BLaER1 treated with 17β-estradiol and CSF1 and Interleukin-3, amounts not matched to agents 10 nM and 100 nM (cell line): ENCODE data around the gene C1orf232.

Experiments used
- H3K27ac ChIP-seq, 11 experiments: shearing (Covaris generic); formaldehyde crosslinking; 2 replicates each; pipeline ENCODE4 v1.8.1; 2022
- H3K27me3 ChIP-seq, 11 experiments: shearing (Covaris generic); formaldehyde crosslinking; 2 replicates each; pipeline ENCODE4 v1.8.1; 2022
- H3K36me3 ChIP-seq, 11 experiments: shearing (Covaris generic); formaldehyde crosslinking; 2 replicates each; pipeline ENCODE4 v1.8.1; 2022
- H3K4me1 ChIP-seq, 10 experiments: shearing (Covaris generic); formaldehyde crosslinking; 2 replicates each; pipeline ENCODE4 v1.8.1; 2022
- H3K4me2 ChIP-seq, 11 experiments: shearing (Covaris generic); formaldehyde crosslinking; 2 replicates each; pipeline ENCODE4 v1.8.1; 2022
- H3K4me3 ChIP-seq, 10 experiments: shearing (Covaris generic); formaldehyde crosslinking; 2 replicates each; pipeline ENCODE4 v1.8.1; 2022
- H3K9ac ChIP-seq, 11 experiments: shearing (Covaris generic); formaldehyde crosslinking; 2 replicates each; pipeline ENCODE4 v1.8.1; 2022
- H3K9me3 ChIP-seq, 11 experiments: shearing (Covaris generic); formaldehyde crosslinking; replicated peaks in 1 of 11; 2 replicates each; pipeline ENCODE4 v1.8.1; 2022
- H4K20me1 ChIP-seq, 11 experiments: shearing (Covaris generic); formaldehyde crosslinking; 2 replicates each; pipeline ENCODE4 v1.8.1; 2022
- Cebpa-rat ChIP-seq, 11 experiments: shearing (Covaris generic); IDR thresholded peaks; 2 replicates each; pipeline ENCODE4 v1.8.1; 2022

The C1orf232 gene

GRCh38 chr1:26169669-26170471 is 1.1 kb upstream of the C1orf232 start, which contains the start of gene ZNF593:
TSS of gene ZNF593 (plus strand) at chr1:26169908. CDS start at chr1:26169984, 76 bp downstream.
- TF ChIP-seq Cebpa-rat (IDR thresholded peaks at IDR 0.05), result no peak
- Histone ChIP-seq H3K9me3 (no peaks in the 10 kb centered on the region), H3K4me1 (peaks cover 23 to 40% (median 35%) of the 10 kb centered on the region in 10 experiments)

DNA sequence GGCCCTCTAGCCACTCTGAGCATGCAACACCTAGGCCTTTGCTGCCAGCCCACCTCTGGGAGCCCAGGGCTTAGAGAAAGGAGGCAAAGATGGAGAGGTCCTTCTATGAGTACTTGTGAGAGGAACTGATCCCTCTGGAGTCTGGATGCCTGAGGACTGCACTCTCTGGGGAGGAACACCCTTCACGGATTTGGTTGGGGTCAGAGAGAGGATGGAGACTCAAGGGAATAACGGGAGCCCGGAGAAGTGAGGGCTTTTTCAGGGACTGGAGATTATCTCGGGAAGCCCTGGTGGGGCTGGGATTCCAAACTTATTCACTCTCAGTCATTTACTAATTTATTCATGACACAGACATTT is 413 bp upstream of the C1orf232 start:
- Histone ChIP-seq H3K4me3 (peak overlapping the region in 7 of 10 experiments; percentile 83 to 99 (median 88); a peak in 9 of 20 replicates), H3K4me1 (peaks cover 28 to 47% (median 42%) of the 10 kb centered on the region in 10 experiments), H3K9ac (peak overlapping the region in 7 of 11 experiments; percentile 83 to 99 (median 94); a peak in 10 of 22 replicates), H3K36me3 (peaks cover 0 to 24% (median 15%) of the 10 kb centered on the region in 11 experiments; a peak in 17 of 22 replicates), H3K27me3 (no peaks in the 10 kb centered on the region), H3K27ac (peak overlapping the region in 5 of 11 experiments; percentile 81 to 96 (median 91); a peak in 5 of 22 replicates), H3K9me3 (no peaks in the 10 kb centered on the region), H4K20me1 (peaks cover 0 to 21% (median 4%) of the 10 kb centered on the region in 11 experiments; a peak in 9 of 22 replicates), H3K4me2 (peak overlapping the region; percentile 89 to 100 (median 98); a peak in 21 of 22 replicates)
- no peak for TF ChIP-seq Cebpa-rat (IDR thresholded peaks at IDR 0.05)

More at GRCh38 chr1:26169669-26170471, 1.1 kb upstream of the C1orf232 start, which contains the start of gene ZNF593:
- Histone ChIP-seq H3K9ac (peak within 1 kb of the TSS; percentile 83 to 99 (median 91)), H3K4me3 (peak within 1 kb of the TSS; percentile 72 to 99 (median 88)), H4K20me1 (peaks cover 0 to 21% (median 4%) of the 10 kb centered on the region in 11 experiments; a peak in 9 of 22 replicates), H3K36me3 (peaks cover 0 to 24% (median 15%) of the 10 kb centered on the region in 11 experiments; a peak in 17 of 22 replicates), H3K27ac (peak within 1 kb of the TSS; percentile 52 to 96 (median 89)), H3K4me2 (peak within 1 kb of the TSS; percentile 89 to 100 (median 98)), H3K27me3 (no peaks in the 10 kb centered on the region)

- H3K27me3 ChIP-seq, result peaks cover 0 to 13% (median 6%) of the 10 kb centered on the region in 11 experiments; a peak in 8 of 22 replicates
These were observed 2.0 kb downstream of the C1orf232 start for GRCh38 chr1:26166719-26167281.

GRCh38 chr1:26164861-26165842 is 3.6 kb downstream of the C1orf232 start:
- no peaks in the 10 kb centered on the region for H3K9me3 ChIP-seq
- TF ChIP-seq Cebpa-rat (IDR thresholded peaks at IDR 0.05), result no peak
- H3K27ac ChIP-seq, result peak overlapping the region in 6 of 11 experiments; percentile 26 to 64 (median 50); a peak in 7 of 22 replicates
- H4K20me1 ChIP-seq, result no peaks in the 10 kb centered on the region
- H3K36me3 ChIP-seq, result no peaks in the 10 kb centered on the region
- peaks cover 0 to 26% (median 6%) of the 10 kb centered on the region in 11 experiments; a peak in 9 of 22 replicates for H3K27me3 ChIP-seq
- H3K4me2 ChIP-seq, result peak overlapping the region; percentile 74 to 95 (median 91)
- peaks cover 27 to 66% (median 57%) of the 10 kb centered on the region in 10 experiments for H3K4me1 ChIP-seq
- H3K4me3 ChIP-seq, result peak overlapping the region in 7 of 10 experiments; percentile 46 to 57 (median 52); a peak in 10 of 20 replicates
- peak overlapping the region in 9 of 11 experiments; percentile 51 to 75 (median 68); a peak in 15 of 22 replicates for H3K9ac ChIP-seq

More at GRCh38 chr1:26166719-26167281, 2.0 kb downstream of the C1orf232 start:
- peaks cover 0 to 16% (median 4%) of the 10 kb centered on the region in 11 experiments; a peak in 8 of 22 replicates for H4K20me1 ChIP-seq
- H3K4me2 ChIP-seq, result no peak overlapping the region
- H3K27ac ChIP-seq, result no peak overlapping the region
- no peak overlapping the region for H3K9ac ChIP-seq
- H3K4me1 ChIP-seq, result peaks cover 33 to 64% (median 57%) of the 10 kb centered on the region in 10 experiments
- H3K9me3 ChIP-seq, result no peaks in the 10 kb centered on the region
- peaks cover 0 to 13% (median 11%) of the 10 kb centered on the region in 11 experiments; a peak in 17 of 22 replicates for H3K36me3 ChIP-seq
- TF ChIP-seq Cebpa-rat (IDR thresholded peaks at IDR 0.05), result no peak
- H3K4me3 ChIP-seq, result no peak overlapping the region

DNA sequence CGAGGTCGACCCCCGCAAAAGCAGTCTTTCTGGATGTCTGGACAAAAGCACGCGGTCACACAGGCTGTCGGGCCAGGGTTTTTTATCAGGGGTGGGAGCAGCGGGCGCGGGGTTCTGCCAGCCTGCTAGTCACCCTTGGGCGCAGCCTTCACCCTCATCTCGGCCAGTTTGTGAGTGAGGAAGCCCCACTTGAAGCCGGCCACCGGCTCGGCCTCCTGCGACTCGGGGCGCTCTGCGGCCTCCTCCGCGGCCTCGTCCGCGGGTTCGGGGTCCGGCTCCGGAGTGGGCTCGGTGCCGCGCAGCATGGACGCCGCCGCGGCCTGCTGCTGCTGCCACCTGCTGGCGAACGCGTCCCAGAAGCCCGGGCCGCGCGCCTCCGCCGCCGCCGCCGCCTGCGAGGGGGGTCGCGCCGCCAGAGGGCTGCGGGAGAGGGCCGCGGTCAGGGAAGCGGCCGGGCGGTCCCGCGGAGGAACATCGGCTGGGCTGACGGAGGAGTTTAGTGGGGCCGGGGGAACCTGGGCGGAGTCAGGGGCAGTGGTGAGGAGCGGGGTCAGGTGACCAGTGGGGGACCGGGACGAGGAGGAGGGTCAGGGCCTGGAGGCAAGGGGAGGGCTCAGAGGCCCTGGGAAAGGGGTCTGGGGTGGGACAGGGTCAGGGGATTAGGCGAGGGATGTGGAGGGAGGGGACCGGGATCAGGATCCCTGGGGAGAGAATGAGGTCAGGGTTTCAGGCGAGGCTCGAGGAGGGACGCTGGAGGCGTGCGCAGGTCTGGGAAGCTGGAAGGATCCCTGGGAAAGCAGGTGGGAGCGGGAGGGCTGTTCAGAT is 4.5 kb downstream of the C1orf232 start:
- Histone ChIP-seq H4K20me1 (no peaks in the 10 kb centered on the region), H3K4me1 (peaks cover 36 to 71% (median 63%) of the 10 kb centered on the region in 10 experiments), H3K27ac (peak overlapping the region in 9 of 11 experiments; percentile 26 to 64 (median 48); a peak in 13 of 22 replicates), H3K27me3 (peaks cover 0 to 29% (median 6%) of the 10 kb centered on the region in 11 experiments; a peak in 9 of 22 replicates), H3K4me2 (peak overlapping the region; percentile 74 to 95 (median 91)), H3K4me3 (peak overlapping the region; percentile 46 to 68 (median 54)), H3K36me3 (no peaks in the 10 kb centered on the region), H3K9ac (peak overlapping the region; percentile 47 to 75 (median 67); a peak in 21 of 22 replicates), H3K9me3 (no peaks in the 10 kb centered on the region)
- TF ChIP-seq Cebpa-rat (IDR thresholded peaks at IDR 0.05), result no peak

DNA sequence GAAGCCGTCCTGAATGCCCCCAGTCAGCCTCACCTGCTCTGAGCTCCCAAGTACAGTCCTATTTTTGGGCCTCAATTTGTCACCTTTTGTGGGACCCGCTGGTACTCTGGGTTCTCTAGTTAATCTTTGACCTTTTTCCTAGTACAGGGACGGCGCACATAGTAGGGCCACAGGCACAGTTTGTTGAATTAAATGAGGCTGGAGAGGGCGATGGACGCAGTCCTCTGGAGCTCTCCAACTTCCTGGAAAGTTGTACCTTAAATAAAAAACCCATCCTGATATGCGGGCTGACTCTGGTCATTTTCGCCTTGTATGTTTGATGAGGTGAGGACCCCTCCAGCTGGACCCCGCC is 5.1 kb downstream of the C1orf232 start:
- Histone ChIP-seq H3K9me3 (no peaks in the 10 kb centered on the region), H3K4me2 (peak overlapping the region; percentile 74 to 95 (median 91)), H3K4me1 (peaks cover 42 to 71% (median 63%) of the 10 kb centered on the region in 10 experiments), H3K9ac (peak overlapping the region in 10 of 11 experiments; percentile 47 to 75 (median 68); a peak in 18 of 22 replicates), H3K27me3 (peaks cover 0 to 29% (median 6%) of the 10 kb centered on the region in 11 experiments; a peak in 9 of 22 replicates), H4K20me1 (no peaks in the 10 kb centered on the region), H3K4me3 (peak overlapping the region; percentile 46 to 68 (median 54)), H3K27ac (peak overlapping the region in 1 of 11 experiments; percentile 26; a peak in 1 of 22 replicates), H3K36me3 (no peaks in the 10 kb centered on the region)
- no peak for TF ChIP-seq Cebpa-rat (IDR thresholded peaks at IDR 0.05)

DNA sequence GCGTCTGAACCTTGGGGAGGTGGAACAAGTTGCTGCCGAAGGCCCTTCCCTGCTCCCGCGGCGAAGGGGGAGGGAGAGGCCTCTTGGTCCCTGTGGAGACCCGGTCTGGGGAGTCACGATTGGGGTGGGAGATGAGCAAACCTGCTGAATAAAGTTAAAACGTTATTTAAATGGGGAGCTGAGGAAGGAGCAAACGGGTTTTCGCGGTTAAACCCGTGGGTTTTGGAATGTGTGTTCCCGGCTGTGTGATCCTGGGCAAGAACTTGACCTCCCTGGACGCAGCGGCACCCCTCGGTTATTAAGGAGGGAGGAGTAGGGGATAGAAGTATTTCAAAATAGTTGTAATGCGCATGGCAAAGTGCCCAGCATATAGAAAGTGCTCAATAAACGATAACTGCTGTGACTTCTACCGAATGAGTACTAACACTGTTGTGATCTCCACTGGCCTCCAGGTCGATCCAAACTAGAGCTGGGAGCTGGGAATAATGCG is 6.5 kb downstream of the C1orf232 start:
- no peak for TF ChIP-seq Cebpa-rat (IDR thresholded peaks at IDR 0.05)
- Histone ChIP-seq H3K4me2 (peak overlapping the region; percentile 93 to 100 (median 97)), H3K4me3 (peak overlapping the region; percentile 53 to 68 (median 60)), H3K27me3 (peaks cover 0 to 29% (median 6%) of the 10 kb centered on the region in 11 experiments; a peak in 9 of 22 replicates), H3K36me3 (no peaks in the 10 kb centered on the region), H3K4me1 (peaks cover 47 to 85% (median 77%) of the 10 kb centered on the region in 10 experiments), H3K9ac (peak overlapping the region; percentile 62 to 87 (median 79); a peak in 21 of 22 replicates), H3K9me3 (no peaks in the 10 kb centered on the region), H4K20me1 (no peaks in the 10 kb centered on the region), H3K27ac (peak overlapping the region in 9 of 11 experiments; percentile 50 to 88 (median 83); a peak in 15 of 22 replicates)
